ENCODE data around the gene LRP8.

GRCh38 chr1:53286955-53287354, 40.9 kb downstream of the LRP8 start:
- TF ChIP-seq REST (IDR thresholded peaks at IDR 0.05; ENCODE audit: insufficient read depth in 1 of 2, low read depth in 2 of 2, low read length in 2 of 2) (no peak), TAF1 (IDR thresholded peaks at IDR 0.05; ENCODE audit: borderline replicate concordance, insufficient read depth, low read length) (no peak), POLR2AphosphoS5 (IDR thresholded peaks at IDR 0.05; ENCODE audit: low read depth, low read length) (no peak), SIN3A (IDR thresholded peaks at IDR 0.05; ENCODE audit: borderline replicate concordance, insufficient read depth, low read length) (no peak)
